Testis (tissue), 2 donors: ENCODE results near the gene ATOSB.

ENCODE experiments used
- POLR2A ChIP-seq: fragments of 450-650 bp; IDR thresholded peaks from one replicate; pipeline ENCODE4 v1.6.1; 2017; ENCODE audit warnings: antibody characterized with exemption, mild to moderate bottlenecking, moderate library complexity
- TF ChIP-seq, protein P1 (sequence below), 3 experiments: fragments of 450-650 bp in 2 of 3; fragments of 200-600 bp in 1 of 3; sonication (generic) in 1 of 3; IDR thresholded peaks; one replicate each; pipeline ENCODE4 v1.5.1; 2016 to 2019; ENCODE audit warnings: antibody characterized with exemption in 3 of 3, mild to moderate bottlenecking in 2 of 3, moderate library complexity in 1 of 3

DNA sequence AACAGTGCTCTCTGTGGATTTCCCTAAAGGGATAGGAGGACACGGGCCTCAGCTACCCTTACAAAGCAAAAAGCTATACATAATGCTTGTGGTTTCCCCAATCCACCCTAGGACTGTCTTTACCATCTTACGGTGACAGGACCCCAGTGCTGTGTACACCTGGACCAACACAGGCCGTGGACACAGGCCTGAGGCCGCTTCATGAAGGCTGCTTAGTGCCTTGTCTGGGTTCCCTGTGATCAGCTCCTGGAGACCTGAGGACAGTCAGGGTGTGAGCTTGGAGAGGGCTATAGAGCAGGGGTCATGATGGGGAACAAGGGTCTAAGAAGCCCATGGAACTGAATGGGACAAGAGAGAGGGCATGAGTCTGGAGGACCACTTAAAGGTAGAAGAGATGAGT, 38.8 kb downstream of the ATOSB start:
- TF ChIP-seq, protein P1, sequence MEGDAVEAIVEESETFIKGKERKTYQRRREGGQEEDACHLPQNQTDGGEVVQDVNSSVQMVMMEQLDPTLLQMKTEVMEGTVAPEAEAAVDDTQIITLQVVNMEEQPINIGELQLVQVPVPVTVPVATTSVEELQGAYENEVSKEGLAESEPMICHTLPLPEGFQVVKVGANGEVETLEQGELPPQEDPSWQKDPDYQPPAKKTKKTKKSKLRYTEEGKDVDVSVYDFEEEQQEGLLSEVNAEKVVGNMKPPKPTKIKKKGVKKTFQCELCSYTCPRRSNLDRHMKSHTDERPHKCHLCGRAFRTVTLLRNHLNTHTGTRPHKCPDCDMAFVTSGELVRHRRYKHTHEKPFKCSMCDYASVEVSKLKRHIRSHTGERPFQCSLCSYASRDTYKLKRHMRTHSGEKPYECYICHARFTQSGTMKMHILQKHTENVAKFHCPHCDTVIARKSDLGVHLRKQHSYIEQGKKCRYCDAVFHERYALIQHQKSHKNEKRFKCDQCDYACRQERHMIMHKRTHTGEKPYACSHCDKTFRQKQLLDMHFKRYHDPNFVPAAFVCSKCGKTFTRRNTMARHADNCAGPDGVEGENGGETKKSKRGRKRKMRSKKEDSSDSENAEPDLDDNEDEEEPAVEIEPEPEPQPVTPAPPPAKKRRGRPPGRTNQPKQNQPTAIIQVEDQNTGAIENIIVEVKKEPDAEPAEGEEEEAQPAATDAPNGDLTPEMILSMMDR (IDR thresholded peaks at IDR 0.05): no peak
- no peak for TF ChIP-seq POLR2A
